Body of pancreas (tissue), 4 donors: ENCODE results near the gene RTN4RL2.

Experiments
- POLR2A ChIP-seq, 3 donors: fragments of 450-650 bp; IDR thresholded peaks; one replicate each; pipeline ENCODE4 v1.6.1; 2016; ENCODE audit warnings: antibody characterized with exemption in 3 of 3, mild to moderate bottlenecking in 2 of 3
- TF ChIP-seq, protein P1 (sequence below), 7 experiments: fragments of 450-650 bp in 4 of 7; fragments of 200-600 bp in 3 of 7; sonication (generic) in 3 of 7; IDR thresholded peaks; one replicate each; pipeline ENCODE4 v1.5.1; 2016 to 2019; ENCODE audit warnings: antibody characterized with exemption in 7 of 7

DNA sequence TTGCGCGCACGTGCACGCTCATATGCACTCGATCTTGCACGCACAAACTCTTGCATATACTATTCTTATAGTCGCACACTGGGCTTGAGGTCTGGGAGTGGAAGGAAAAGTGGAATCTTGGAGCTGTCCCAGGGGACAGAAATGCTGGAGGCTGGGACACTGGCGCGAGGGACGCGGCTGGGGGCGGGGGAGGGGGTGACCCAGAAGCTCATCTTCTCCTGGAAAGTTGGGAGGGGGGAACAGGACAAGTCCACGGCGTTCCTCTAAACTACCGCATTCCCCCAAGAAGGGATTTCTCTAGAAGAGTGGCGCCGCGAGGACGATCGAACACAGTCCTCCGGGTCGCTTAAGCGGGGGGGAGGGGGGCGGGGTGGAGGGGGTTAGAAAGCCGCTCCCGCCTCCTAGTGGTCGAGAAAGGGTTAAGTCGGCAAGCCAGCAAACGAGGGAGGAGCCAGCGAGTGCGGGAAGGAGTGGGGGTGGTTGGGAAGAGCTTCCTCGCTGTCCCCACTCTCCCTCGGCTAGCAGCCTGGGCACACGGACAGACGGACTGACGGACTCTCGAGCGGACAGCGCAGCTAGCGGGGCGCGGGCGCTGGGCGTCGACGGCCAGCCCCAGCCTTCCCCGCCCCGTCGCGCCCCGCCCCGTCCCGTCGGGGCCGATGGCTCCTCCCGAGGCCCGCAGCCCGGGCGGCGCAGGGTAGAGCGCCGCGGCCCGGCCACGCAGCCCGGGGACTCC is at the start of gene RTN4RL2:
- TF ChIP-seq, protein P1, sequence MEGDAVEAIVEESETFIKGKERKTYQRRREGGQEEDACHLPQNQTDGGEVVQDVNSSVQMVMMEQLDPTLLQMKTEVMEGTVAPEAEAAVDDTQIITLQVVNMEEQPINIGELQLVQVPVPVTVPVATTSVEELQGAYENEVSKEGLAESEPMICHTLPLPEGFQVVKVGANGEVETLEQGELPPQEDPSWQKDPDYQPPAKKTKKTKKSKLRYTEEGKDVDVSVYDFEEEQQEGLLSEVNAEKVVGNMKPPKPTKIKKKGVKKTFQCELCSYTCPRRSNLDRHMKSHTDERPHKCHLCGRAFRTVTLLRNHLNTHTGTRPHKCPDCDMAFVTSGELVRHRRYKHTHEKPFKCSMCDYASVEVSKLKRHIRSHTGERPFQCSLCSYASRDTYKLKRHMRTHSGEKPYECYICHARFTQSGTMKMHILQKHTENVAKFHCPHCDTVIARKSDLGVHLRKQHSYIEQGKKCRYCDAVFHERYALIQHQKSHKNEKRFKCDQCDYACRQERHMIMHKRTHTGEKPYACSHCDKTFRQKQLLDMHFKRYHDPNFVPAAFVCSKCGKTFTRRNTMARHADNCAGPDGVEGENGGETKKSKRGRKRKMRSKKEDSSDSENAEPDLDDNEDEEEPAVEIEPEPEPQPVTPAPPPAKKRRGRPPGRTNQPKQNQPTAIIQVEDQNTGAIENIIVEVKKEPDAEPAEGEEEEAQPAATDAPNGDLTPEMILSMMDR (IDR thresholded peaks at IDR 0.05), result peak in 2 of 7 experiments; percentile 10 to 14
- no peak for TF ChIP-seq POLR2A (IDR thresholded peaks at IDR 0.05)
